Measurements from ENCODE around the gene C1QTNF8. TPM values are rescaled to one million over a fixed set of nuclear protein-coding genes. Genes with fewer than 3 reads are reported as not detected.

C1QTNF8 gene
- total RNA-seq, 8 experiments from 2014 or later = 0.08 to 0.28 TPM; not detected in 6

- no peak for ATAC-seq (replicated peaks in 6 of 8)
- H3K27ac ChIP-seq = no peak overlapping the region
- peaks cover 14 to 17% of the 10 kb centered on the region in 2 donors for H3K4me1 ChIP-seq (replicated peaks in 1 of 2)
- in situ Hi-C loops (cut with MboI; ENCODE audit: low pct_unique_long_range_greater_than_20kb in 2 of 9, low sequenced_read_pairs in 9 of 9, unreplicated experiment in 9 of 9) = loop anchor here in 6 of 9 experiments (10.0 to 25.0 kb wide), 3 partner anchors 251 to 353 kb away; partner anchors contain the start of genes GNG13 (in 5 of the 6), ANTKMT (in 1 of the 6), FBXL16 (in 1 of the 6) and METRN (in 1 of the 6)
- H3K4me3 ChIP-seq = no peak overlapping the region
- WGBS, 10 experiments = no CpG with 5 or more reads among the region's 55 CpGs
Measured at GRCh38 chr16:1065469-1066128, 30.4 kb downstream of the C1QTNF8 start.

DNA sequence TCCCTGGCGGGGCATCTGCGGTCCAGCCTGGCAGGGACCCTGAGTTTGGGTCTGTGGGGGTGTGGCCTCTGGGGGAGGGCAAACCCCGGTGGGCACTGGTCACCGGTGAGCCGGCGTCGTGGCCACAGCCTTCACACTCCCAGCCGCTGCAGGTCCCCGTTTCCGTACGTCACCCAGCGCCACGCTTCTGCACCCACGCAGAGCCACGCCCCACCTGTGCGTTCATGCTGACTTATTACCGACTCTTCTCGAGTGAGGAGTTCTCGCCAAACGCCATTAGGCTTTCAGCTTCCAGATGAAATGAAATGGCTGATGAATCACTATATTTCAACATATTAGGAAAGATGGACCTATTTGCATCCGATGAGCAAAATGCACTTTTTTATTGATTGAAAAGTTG is 32.3 kb downstream of the C1QTNF8 start:
- in situ Hi-C loops (cut with MboI; ENCODE audit: low pct_unique_long_range_greater_than_20kb in 2 of 9, low sequenced_read_pairs in 9 of 9, unreplicated experiment in 9 of 9) = loop anchor here in 6 of 9 experiments (10.0 to 25.0 kb wide), 3 partner anchors 249 to 351 kb away; partner anchors contain the start of genes GNG13 (in 5 of the 6), ANTKMT (in 1 of the 6), FBXL16 (in 1 of the 6) and METRN (in 1 of the 6)
- 0 to 100% (median 67%) methylated on average over 1 to 14 of the region's 21 CpGs; no CpG with 5 or more reads in 1 of the 10 experiments for WGBS, 10 experiments
- Histone ChIP-seq H3K27ac (no peak overlapping the region), H3K4me3 (no peak overlapping the region), H3K4me1 (replicated peaks in 1 of 2) (peaks cover 4 to 7% of the 10 kb centered on the region in 2 donors)
- ATAC-seq (replicated peaks in 6 of 8) = peak in 2 of 8 experiments; percentile 20 to 21

- Histone ChIP-seq H3K27ac (no peak overlapping the region), H3K4me1 (replicated peaks in 1 of 2) (peaks cover 4 to 13% of the 10 kb centered on the region in 2 donors), H3K4me3 (no peak overlapping the region)
- 0 to 73% (median 33%) methylated on average over 1 to 8 of the region's 20 CpGs; no CpG with 5 or more reads in 6 of the 10 experiments for WGBS, 10 experiments
- no peak for ATAC-seq (replicated peaks in 6 of 8)
- in situ Hi-C loops (cut with MboI; ENCODE audit: low pct_unique_long_range_greater_than_20kb in 2 of 9, low sequenced_read_pairs in 9 of 9, unreplicated experiment in 9 of 9) = loop anchor here in 6 of 9 experiments (10.0 to 25.0 kb wide), 3 partner anchors 248 to 351 kb away; partner anchors contain the start of genes GNG13 (in 5 of the 6), ANTKMT (in 1 of the 6), FBXL16 (in 1 of the 6) and METRN (in 1 of the 6)
Measured at GRCh38 chr16:1062895-1063294, 33.1 kb downstream of the C1QTNF8 start.

DNA sequence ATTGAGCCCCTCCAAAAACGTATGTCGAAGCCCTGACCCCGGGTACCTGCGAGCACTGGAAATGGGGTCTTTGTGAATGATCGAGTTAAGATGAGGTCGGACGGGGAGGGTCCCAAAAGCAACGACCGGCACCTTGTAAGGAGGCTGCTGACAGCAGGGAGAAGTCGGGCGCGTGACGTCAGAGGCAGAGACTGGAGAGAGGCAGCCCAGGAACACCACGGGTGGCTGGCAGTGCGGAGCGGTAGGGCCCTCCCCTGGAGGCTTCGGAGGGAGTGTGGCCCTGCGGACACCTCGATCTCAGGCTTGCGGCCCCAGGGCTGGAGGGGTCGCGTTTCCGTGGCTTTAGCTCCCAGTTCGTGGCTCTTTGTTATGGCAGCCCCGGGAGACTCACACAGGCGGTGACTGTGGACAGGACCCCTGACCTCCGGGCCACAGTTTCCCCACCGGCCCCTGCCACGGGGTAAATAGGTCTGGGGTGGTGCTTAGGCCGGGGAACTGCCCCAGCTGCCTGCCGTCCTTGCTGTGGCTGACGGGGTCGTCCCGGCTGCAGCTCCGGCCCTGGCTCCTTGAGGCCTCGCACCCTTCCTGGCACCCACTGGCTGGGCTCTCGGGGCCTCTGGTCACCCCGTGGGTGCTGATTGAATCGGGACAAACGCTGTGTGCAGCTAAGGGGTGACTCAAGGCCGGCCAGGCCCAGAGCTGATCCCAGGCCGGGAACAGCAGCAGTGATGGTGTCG is 34.1 kb downstream of the C1QTNF8 start:
- Histone ChIP-seq H3K4me1 (replicated peaks in 1 of 2) (peaks cover 4 to 20% of the 10 kb centered on the region in 2 donors), H3K27ac (no peak overlapping the region), H3K4me3 (no peak overlapping the region)
- WGBS, 10 experiments = 20 to 96% (median 79%) methylated on average over 1 to 11 of the region's 43 CpGs; no CpG with 5 or more reads in 3 of the 10 experiments
- ATAC-seq (replicated peaks in 6 of 8) = no peak
- in situ Hi-C loops (cut with MboI; ENCODE audit: low pct_unique_long_range_greater_than_20kb in 2 of 9, low sequenced_read_pairs in 9 of 9, unreplicated experiment in 9 of 9) = loop anchor here in 6 of 9 experiments (10.0 to 25.0 kb wide), 3 partner anchors 247 to 350 kb away; partner anchors contain the start of genes GNG13 (in 5 of the 6), ANTKMT (in 1 of the 6), FBXL16 (in 1 of the 6) and METRN (in 1 of the 6)

DNA sequence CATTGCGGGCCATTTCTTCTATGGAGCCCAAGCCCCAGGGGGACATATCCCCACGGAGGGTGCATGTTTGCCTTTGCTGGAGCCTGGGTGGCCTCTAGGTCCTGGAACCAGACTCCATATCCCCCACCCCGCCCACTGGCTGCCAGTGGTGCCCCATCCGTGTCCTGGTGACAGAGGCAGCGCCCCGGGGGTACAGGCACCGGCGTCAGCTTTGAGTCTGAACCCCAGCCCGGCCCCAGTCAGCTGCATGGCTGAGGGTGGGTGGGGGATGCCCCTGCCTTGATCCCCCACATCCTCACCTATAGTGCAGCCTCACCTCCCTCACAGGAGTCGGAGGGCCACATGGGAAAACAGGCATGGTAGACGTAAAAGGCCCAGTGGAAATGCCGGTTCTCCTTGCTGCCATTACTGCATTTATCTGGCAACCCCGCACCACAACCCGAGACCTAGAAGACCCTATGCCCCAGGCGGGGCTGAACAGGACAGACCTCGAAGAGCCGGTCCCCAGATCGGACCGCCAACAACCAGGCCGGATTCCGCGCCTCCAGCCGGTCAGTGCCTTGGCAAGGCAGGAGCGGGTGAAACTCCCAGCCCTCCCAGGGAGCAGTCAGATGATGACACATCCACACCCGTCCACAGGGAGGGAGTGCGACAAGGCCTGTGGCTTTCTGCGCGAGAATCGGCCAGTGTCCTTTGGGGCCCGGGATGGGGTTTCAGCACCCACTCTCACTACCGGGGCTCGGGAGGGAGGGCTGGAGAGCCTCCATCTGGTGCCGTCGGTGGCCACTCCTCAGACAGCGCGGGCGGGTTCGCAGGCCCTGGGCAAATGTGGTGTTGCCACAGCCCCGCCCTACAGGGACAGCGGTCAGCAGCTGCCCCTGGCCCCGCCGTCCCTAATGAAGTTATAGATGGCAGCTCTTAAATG is 35.4 kb downstream of the C1QTNF8 start:
- peaks cover 4 to 22% of the 10 kb centered on the region in 2 donors for H3K4me1 ChIP-seq (replicated peaks in 1 of 2)
- 80 to 86% methylated on average over 1 to 6 of the region's 42 CpGs; no CpG with 5 or more reads in 8 of the 10 experiments for WGBS, 10 experiments
- in situ Hi-C loops (cut with MboI; ENCODE audit: low pct_unique_long_range_greater_than_20kb in 2 of 9, low sequenced_read_pairs in 9 of 9, unreplicated experiment in 9 of 9) = loop anchor here in 6 of 9 experiments (10.0 to 25.0 kb wide), 3 partner anchors 246 to 348 kb away; partner anchors contain the start of genes GNG13 (in 5 of the 6), ANTKMT (in 1 of the 6), FBXL16 (in 1 of the 6) and METRN (in 1 of the 6)
- H3K27ac ChIP-seq = no peak overlapping the region
- no peak overlapping the region for H3K4me3 ChIP-seq
- ATAC-seq (replicated peaks in 6 of 8) = peak in 5 of 8 experiments; percentile 4 to 32 (median 18)

- peaks cover 8 to 32% of the 10 kb centered on the region in 2 donors for H3K4me1 ChIP-seq (replicated peaks in 1 of 2)
- in situ Hi-C loops (cut with MboI; ENCODE audit: low pct_unique_long_range_greater_than_20kb in 2 of 9, low sequenced_read_pairs in 9 of 9, unreplicated experiment in 9 of 9) = loop anchor here in 7 of 9 experiments (10.0 to 25.0 kb wide), 3 partner anchors 245 to 347 kb away; partner anchors contain the start of genes GNG13 (in 5 of the 7), ANTKMT (in 1 of the 7), FBXL16 (in 1 of the 7) and METRN (in 1 of the 7)
- no peak overlapping the region for H3K4me3 ChIP-seq
- 0 to 90% (median 78%) methylated on average over 1 to 3 of the region's 3 CpGs; no CpG with 5 or more reads in 2 of the 10 experiments for WGBS, 10 experiments
- no peak overlapping the region for H3K27ac ChIP-seq
- ATAC-seq (replicated peaks in 6 of 8) = no peak
Measured at GRCh38 chr16:1059310-1059709, 36.7 kb downstream of the C1QTNF8 start.

DNA sequence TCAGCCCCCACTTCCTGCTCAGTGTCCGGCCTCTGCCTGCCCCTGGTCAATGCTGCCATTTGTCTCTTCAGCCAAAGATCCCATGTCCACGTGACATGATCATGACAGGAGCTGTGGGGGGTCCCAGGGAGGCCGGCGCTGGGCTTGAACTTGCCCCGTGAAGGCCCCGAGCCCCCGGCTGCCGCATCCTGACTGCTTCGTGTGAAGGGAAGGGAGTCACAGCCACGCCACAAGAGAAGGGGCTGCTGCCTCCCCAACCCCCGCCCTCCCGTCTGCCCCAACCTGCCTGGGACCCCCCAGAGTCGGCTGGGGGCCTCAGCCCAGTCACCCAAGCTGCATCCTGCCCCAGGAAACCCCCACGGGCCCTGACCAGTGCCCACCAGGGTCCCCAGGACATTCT is 37.8 kb downstream of the C1QTNF8 start:
- WGBS, 10 experiments = 36% methylated on average over 5 of the region's 14 CpGs; no CpG with 5 or more reads in 9 of the 10 experiments
- peaks cover 8 to 32% of the 10 kb centered on the region in 2 donors for H3K4me1 ChIP-seq (replicated peaks in 1 of 2)
- H3K4me3 ChIP-seq = no peak overlapping the region
- in situ Hi-C loops (cut with MboI; ENCODE audit: low pct_unique_long_range_greater_than_20kb in 2 of 9, low sequenced_read_pairs in 9 of 9, unreplicated experiment in 9 of 9) = loop anchor here in 7 of 9 experiments (10.0 to 25.0 kb wide), 3 partner anchors 243 to 346 kb away; partner anchors contain the start of genes GNG13 (in 5 of the 7), ANTKMT (in 1 of the 7), FBXL16 (in 1 of the 7) and METRN (in 1 of the 7)
- H3K27ac ChIP-seq = no peak overlapping the region
- peak in 3 of 8 experiments; percentile 1 to 10 (median 3) for ATAC-seq (replicated peaks in 6 of 8)

- H3K27ac ChIP-seq = no peak overlapping the region
- H3K4me1 ChIP-seq (replicated peaks in 1 of 2) = peaks cover 8 to 32% of the 10 kb centered on the region in 2 donors
- WGBS, 10 experiments = 23 to 100% methylated on average over 1 to 3 of the region's 33 CpGs; no CpG with 5 or more reads in 8 of the 10 experiments
- peak; percentile 14 to 78 (median 34) for ATAC-seq (replicated peaks in 6 of 8)
- H3K4me3 ChIP-seq = no peak overlapping the region
- in situ Hi-C loops (cut with MboI; ENCODE audit: low pct_unique_long_range_greater_than_20kb in 2 of 9, low sequenced_read_pairs in 9 of 9, unreplicated experiment in 9 of 9) = loop anchor here in 7 of 9 experiments (10.0 to 25.0 kb wide), 3 partner anchors 243 to 345 kb away; partner anchors contain the start of genes GNG13 (in 5 of the 7), ANTKMT (in 1 of the 7), FBXL16 (in 1 of the 7) and METRN (in 1 of the 7)
Measured at GRCh38 chr16:1057252-1057932, 38.7 kb downstream of the C1QTNF8 start.

- Histone ChIP-seq H3K4me1 (replicated peaks in 1 of 2) (peaks cover 6 to 27% of the 10 kb centered on the region in 2 donors), H3K4me3 (no peak overlapping the region), H3K27ac (no peak overlapping the region)
- no peak for ATAC-seq (replicated peaks in 6 of 8)
- in situ Hi-C loops (cut with MboI; ENCODE audit: low pct_unique_long_range_greater_than_20kb in 2 of 9, low sequenced_read_pairs in 9 of 9, unreplicated experiment in 9 of 9) = loop anchor here in 7 of 9 experiments (10.0 to 25.0 kb wide), 3 partner anchors 241 to 344 kb away; partner anchors contain the start of genes GNG13 (in 5 of the 7), ANTKMT (in 1 of the 7), FBXL16 (in 1 of the 7) and METRN (in 1 of the 7)
- 39 to 66% (median 49%) methylated on average over 1 to 4 of the region's 8 CpGs; no CpG with 5 or more reads in 6 of the 10 experiments for WGBS, 10 experiments
Measured at GRCh38 chr16:1056196-1056595, 39.8 kb downstream of the C1QTNF8 start.

- no peak overlapping the region for H3K4me3 ChIP-seq
- H3K27ac ChIP-seq = no peak overlapping the region
- peak in 2 of 8 experiments; percentile 1 to 7 for ATAC-seq (replicated peaks in 6 of 8)
- in situ Hi-C loops (cut with MboI; ENCODE audit: low pct_unique_long_range_greater_than_20kb in 2 of 9, low sequenced_read_pairs in 9 of 9, unreplicated experiment in 9 of 9) = loop anchor here in 7 of 9 experiments (10.0 to 25.0 kb wide), 3 partner anchors 241 to 343 kb away; partner anchors contain the start of genes GNG13 (in 5 of the 7), ANTKMT (in 1 of the 7), FBXL16 (in 1 of the 7) and METRN (in 1 of the 7)
- peaks cover 5 to 25% of the 10 kb centered on the region in 2 donors for H3K4me1 ChIP-seq (replicated peaks in 1 of 2)
- WGBS, 10 experiments = no CpG with 5 or more reads among the region's 13 CpGs
Measured at GRCh38 chr16:1055557-1055924, 40.5 kb downstream of the C1QTNF8 start.

All from motor neuron (in vitro differentiated cells).